PFSK-1 (cell line): ENCODE measurements around the gene WDR48.

ENCODE experiments used
- FOXP2 ChIP-seq: optimal IDR thresholded peaks from 2 replicates; pipeline ENCODE3; 2011; ENCODE audit warnings: borderline replicate concordance, control low read depth, inconsistent platforms; ENCODE audit not compliant: insufficient read depth; ENCODE audit errors: extremely low read length, extremely low read depth
- POLR2AphosphoS5 ChIP-seq: IDR thresholded peaks from 2 replicates; pipeline ENCODE4 v1.6.1; 2012; ENCODE audit warnings: low read depth, mild to moderate bottlenecking, control low read depth, low read length, moderate library complexity
- REST ChIP-seq, 2 experiments: IDR thresholded peaks; 2 replicates each; pipeline versions ENCODE4 v1.6.1 to v1.8.0; 2011 to 2012; ENCODE audit warnings: low read depth in 2 of 2, low read length in 2 of 2, control low read depth in 1 of 2, inconsistent platforms in 1 of 2, mild to moderate bottlenecking in 1 of 2, moderate library complexity in 1 of 2; ENCODE audit not compliant: insufficient read depth in 1 of 2
- SIN3A ChIP-seq: IDR thresholded peaks from 2 replicates; pipeline ENCODE4 v1.6.1; 2012; ENCODE audit warnings: mild to moderate bottlenecking, low read length, moderate library complexity, borderline replicate concordance; ENCODE audit not compliant: insufficient read depth
- TAF1 ChIP-seq: IDR thresholded peaks from 2 replicates; pipeline ENCODE4 v1.6.1; 2012; ENCODE audit warnings: low read length, control low read depth, borderline replicate concordance; ENCODE audit not compliant: insufficient read depth

The WDR48 gene

GRCh38 chr3:39130693-39131265 lies 79.0 kb downstream of the WDR48 start:
- TF ChIP-seq TAF1: no peak
- no peak for TF ChIP-seq POLR2AphosphoS5
- no peak for TF ChIP-seq REST (IDR thresholded peaks at IDR 0.05; ENCODE audit: insufficient read depth in 1 of 2, low read depth in 2 of 2, low read length in 2 of 2)
- no peak for TF ChIP-seq FOXP2
- no peak for TF ChIP-seq SIN3A

- TF ChIP-seq SIN3A (no peak), TAF1 (no peak), FOXP2 (no peak), POLR2AphosphoS5 (no peak), REST (IDR thresholded peaks at IDR 0.05; ENCODE audit: insufficient read depth in 1 of 2, low read depth in 2 of 2, low read length in 2 of 2) (no peak)
These were observed 80.6 kb downstream of the WDR48 start for GRCh38 chr3:39132096-39133092.

- TF ChIP-seq REST (IDR thresholded peaks at IDR 0.05; ENCODE audit: insufficient read depth in 1 of 2, low read depth in 2 of 2, low read length in 2 of 2): no peak
- no peak for TF ChIP-seq TAF1
- TF ChIP-seq FOXP2: no peak
- no peak for TF ChIP-seq POLR2AphosphoS5
- TF ChIP-seq SIN3A: no peak
These were observed 81.3 kb downstream of the WDR48 start for GRCh38 chr3:39133093-39133490.

- TF ChIP-seq FOXP2: no peak
These were observed 82.0 kb downstream of the WDR48 start for GRCh38 chr3:39133822-39134221.

GRCh38 chr3:39134305-39134704 lies 82.5 kb downstream of the WDR48 start:
- TF ChIP-seq TAF1: no peak
- no peak for TF ChIP-seq FOXP2
- no peak for TF ChIP-seq REST (IDR thresholded peaks at IDR 0.05; ENCODE audit: insufficient read depth in 1 of 2, low read depth in 2 of 2, low read length in 2 of 2)
- no peak for TF ChIP-seq POLR2AphosphoS5
- no peak for TF ChIP-seq SIN3A
